Activated B cell treated with CpG ODN at 0.5 μM for 24 hours (primary cell): ENCODE measurements around the gene ACTL6B. TPM values are rescaled to one million over a fixed set of nuclear protein-coding genes. Genes with fewer than 3 reads are reported as not detected.
"Not testable (repeated sequence)": the region's sequence is repeated elsewhere in the genome, so short reads cannot be mapped to it uniquely, and the experiment has no call there.

Experiments used
- ATAC-seq: fragments of 200-7000 bp; cut with Tn5 transposase; one replicate; pipeline ENCODE4 v1.10.0; 2021; ENCODE audit warnings: low read depth, mild to moderate bottlenecking, moderate library complexity
- CTCF ChIA-PET: fragments of 350-600 bp; sonication (Branson Sonifier 250); formaldehyde crosslinking; loops from one replicate; lab custom pipeline; 2021; ENCODE audit warnings: antibody characterized with exemption; lab: Charles Lee
- POLR2A ChIA-PET: fragments of 350-600 bp; sonication (Branson Sonifier 250); formaldehyde crosslinking; loops from one replicate; lab custom pipeline; 2021; ENCODE audit warnings: antibody characterized with exemption; lab: Charles Lee
- DNase-seq: peaks from one replicate; pipeline ENCODE4 v3.0.0; 2022
- H3K27ac Mint-ChIP-seq: one replicate; pipeline ENCODE4 v1.8.0; 2020; ENCODE audit warnings: mixed read lengths
- H3K27me3 Mint-ChIP-seq: one replicate; pipeline ENCODE4 v1.8.0; 2021; ENCODE audit warnings: mixed read lengths
- H3K36me3 Mint-ChIP-seq: one replicate; pipeline ENCODE4 v1.8.0; 2021; ENCODE audit warnings: low read depth, mixed read lengths
- H3K4me1 Mint-ChIP-seq: one replicate; pipeline ENCODE4 v1.8.0; 2021; ENCODE audit warnings: mixed read lengths
- H3K4me3 Mint-ChIP-seq: one replicate; pipeline ENCODE4 v1.8.0; 2020; ENCODE audit warnings: mild to moderate bottlenecking, mixed read lengths
- H3K9me3 Mint-ChIP-seq: one replicate; pipeline ENCODE4 v1.8.0; 2020; ENCODE audit warnings: mixed read lengths
- intact Hi-C: fragments of 100-400 bp; cut with micrococcal nuclease; formaldehyde crosslinking; loops from one replicate; pipeline ENCODE4 v1.15.1; 2024
- total RNA-seq: library from RNA; stranded (reverse); gene quantifications from 2 replicates; pipeline ENCODE4 v1.2.3, GENCODE V29; 2022
- TF ChIP-seq, protein P1 (sequence below): fragments of 200-600 bp; IDR thresholded peaks from one replicate; pipeline ENCODE4 v1.8.0; 2022; ENCODE audit warnings: antibody characterized with exemption, mild to moderate bottlenecking

ACTL6B gene
- total RNA-seq = not detected in 2 replicates

DNA sequence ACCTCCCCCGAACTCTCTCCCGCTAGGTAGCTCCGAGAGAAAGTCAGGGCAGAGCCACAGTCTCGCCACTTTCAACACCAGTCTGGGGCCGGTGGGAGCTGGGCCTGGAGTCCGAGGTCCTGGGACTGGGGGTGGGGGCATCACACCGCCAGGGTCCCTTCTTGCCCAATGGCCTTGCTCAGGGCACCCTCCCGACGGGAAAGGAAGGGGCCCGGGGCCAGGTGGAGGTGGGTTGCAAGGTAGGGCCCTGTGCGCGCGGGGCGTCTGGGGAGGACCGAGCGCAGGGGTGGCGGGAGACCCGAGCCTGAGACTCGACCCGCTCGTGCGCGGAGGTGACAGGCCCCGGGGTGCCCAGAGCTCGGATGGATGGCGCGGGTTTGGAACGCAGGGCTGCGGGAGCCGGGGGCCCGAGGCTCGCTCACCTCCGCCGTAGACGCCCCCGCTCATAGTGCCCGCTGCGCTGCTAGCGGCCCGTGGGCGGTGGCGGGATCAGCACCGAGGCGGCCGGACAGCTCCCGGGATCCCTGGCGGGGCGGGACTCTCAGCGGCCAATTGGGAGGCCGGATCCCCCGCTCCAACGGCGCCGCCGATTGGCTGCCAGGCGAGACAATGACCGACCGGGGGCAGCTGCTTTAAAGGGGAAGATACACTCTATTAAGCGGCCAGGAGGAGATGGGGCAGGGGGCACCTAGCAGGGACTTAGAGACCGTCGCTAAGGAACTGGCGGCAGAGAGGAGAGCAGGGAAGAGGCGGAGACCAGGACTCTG is at the start of gene ACTL6B:
Gene ACTL6B, minus strand, starts transcription at position 541 of the 767 bp plus-strand sequence. Its CDS starts 94 bp downstream, at position 447.
- H3K36me3 Mint-ChIP-seq = no peaks in the 10 kb centered on the region
- ATAC-seq = peak; percentile 42
- CTCF ChIA-PET = no interaction called here

GRCh38 chr7:100705320-100705752 is 49.1 kb upstream of the ACTL6B start:
- TF ChIP-seq, protein P1, sequence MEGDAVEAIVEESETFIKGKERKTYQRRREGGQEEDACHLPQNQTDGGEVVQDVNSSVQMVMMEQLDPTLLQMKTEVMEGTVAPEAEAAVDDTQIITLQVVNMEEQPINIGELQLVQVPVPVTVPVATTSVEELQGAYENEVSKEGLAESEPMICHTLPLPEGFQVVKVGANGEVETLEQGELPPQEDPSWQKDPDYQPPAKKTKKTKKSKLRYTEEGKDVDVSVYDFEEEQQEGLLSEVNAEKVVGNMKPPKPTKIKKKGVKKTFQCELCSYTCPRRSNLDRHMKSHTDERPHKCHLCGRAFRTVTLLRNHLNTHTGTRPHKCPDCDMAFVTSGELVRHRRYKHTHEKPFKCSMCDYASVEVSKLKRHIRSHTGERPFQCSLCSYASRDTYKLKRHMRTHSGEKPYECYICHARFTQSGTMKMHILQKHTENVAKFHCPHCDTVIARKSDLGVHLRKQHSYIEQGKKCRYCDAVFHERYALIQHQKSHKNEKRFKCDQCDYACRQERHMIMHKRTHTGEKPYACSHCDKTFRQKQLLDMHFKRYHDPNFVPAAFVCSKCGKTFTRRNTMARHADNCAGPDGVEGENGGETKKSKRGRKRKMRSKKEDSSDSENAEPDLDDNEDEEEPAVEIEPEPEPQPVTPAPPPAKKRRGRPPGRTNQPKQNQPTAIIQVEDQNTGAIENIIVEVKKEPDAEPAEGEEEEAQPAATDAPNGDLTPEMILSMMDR = peak; percentile 39

More for the DNA sequence above, at the start of gene ACTL6B:
- Mint-ChIP-seq H3K4me1 (no peaks in the 10 kb centered on the region), H3K27me3 (peaks cover 36% of the 10 kb centered on the region), H3K9me3 (no peaks in the 10 kb centered on the region), H3K27ac (no peak within 1 kb of the TSS), H3K4me3 (no peak within 1 kb of the TSS)
- DNase-seq = no peak
- intact Hi-C loops = loop anchor here (1.0 kb wide), 1 partner anchor 49 kb away; no protein-coding TSS in a partner anchor
- POLR2A ChIA-PET = no interaction called here
- TF ChIP-seq, protein P1 = no peak

DNA sequence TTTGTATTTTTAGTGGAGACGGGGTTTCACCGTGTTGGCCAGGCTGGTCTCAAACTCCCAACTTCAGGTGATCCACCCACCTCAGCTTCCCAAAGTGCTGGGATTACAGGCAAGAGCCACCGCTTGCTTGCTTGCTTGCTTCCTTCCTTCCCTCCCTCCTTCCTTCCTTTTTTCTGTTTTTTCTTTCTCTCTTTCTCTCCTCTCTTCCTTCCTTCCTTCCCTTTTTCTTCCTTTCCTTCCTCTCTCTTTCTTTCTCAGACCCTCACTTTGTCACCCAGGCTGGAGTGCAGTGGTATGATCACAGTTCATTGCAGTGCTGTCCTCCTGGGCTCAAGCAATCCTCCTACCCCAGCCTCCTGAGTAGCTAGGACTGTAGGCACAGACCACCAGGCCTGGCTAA is 44.8 kb upstream of the ACTL6B start:
- ATAC-seq, H3K27me3 Mint-ChIP-seq, CTCF ChIA-PET, intact Hi-C loops, H3K36me3 Mint-ChIP-seq, H3K4me3 Mint-ChIP-seq, H3K27ac Mint-ChIP-seq, H3K9me3 Mint-ChIP-seq, H3K4me1 Mint-ChIP-seq, DNase-seq: not testable (repeated sequence)
- POLR2A ChIA-PET = interaction anchor here (0.7 kb wide), 3 partner anchors 59 to 547 kb away, joined by 5 to 13 read pairs (median 10); no protein-coding TSS in a partner anchor

More at GRCh38 chr7:100705320-100705752, 49.1 kb upstream of the ACTL6B start:
- Mint-ChIP-seq H3K27me3 (no peaks in the 10 kb centered on the region), H3K4me3 (peak overlapping the region; percentile 93), H3K36me3 (peaks cover 12% of the 10 kb centered on the region), H3K9me3 (no peaks in the 10 kb centered on the region), H3K4me1 (peaks cover 16% of the 10 kb centered on the region), H3K27ac (peak overlapping the region; percentile 88)
- intact Hi-C loops = loop anchor here (1.0 to 5.0 kb wide), 14 partner anchors 10 to 513 kb away; partner anchors contain the start of genes ACTL6B, GNB2, MEPCE and MOSPD3
- ATAC-seq = peak; percentile 63
- CTCF ChIA-PET = interaction anchor here (0.8 to 4.0 kb wide), 20 partner anchors 12 to 354 kb away, joined by 3 to 79 read pairs (median 6); partner anchors contain the start of genes FBXO24, GIGYF1, LRCH4 and MOSPD3
- POLR2A ChIA-PET = interaction anchor here (0.6 to 2.6 kb wide), 29 partner anchors 10 to 372 kb away, joined by 3 to 61 read pairs (median 5); partner anchors contain the start of genes FBXO24, GIGYF1, GNB2 and LRCH4
- peak; percentile 80 for DNase-seq

DNA sequence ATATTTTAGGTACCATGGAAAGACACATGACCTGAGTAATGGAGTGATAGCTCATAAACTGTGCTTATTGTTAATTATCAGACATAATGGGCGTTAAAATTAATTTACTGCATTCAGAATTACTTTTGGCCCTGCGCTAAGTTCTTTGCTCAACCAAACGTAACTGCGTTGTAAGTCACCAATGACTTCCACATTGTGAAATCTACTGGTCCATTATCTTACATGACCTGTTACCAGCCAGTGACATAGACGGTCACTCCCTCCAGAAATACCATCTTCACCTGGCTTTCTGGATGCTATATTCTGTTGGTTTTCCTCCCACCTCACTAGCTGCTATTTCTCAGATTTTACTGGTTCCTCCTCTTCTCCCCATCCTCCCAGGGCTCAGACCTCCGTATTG is 42.8 kb upstream of the ACTL6B start:
- Mint-ChIP-seq H3K4me3 (no peak overlapping the region), H3K27me3 (no peaks in the 10 kb centered on the region), H3K9me3 (no peaks in the 10 kb centered on the region), H3K27ac (no peak overlapping the region), H3K4me1 (peaks cover 16% of the 10 kb centered on the region), H3K36me3 (no peaks in the 10 kb centered on the region)
- POLR2A ChIA-PET = interaction anchor here (0.6 to 0.7 kb wide), 2 partner anchors 26 to 152 kb away, joined by 3 read pairs; no protein-coding TSS in a partner anchor
- TF ChIP-seq, protein P1 = no peak
- intact Hi-C loops = no loop called here
- DNase-seq (no peak), ATAC-seq (no peak)
- CTCF ChIA-PET = no interaction called here

DNA sequence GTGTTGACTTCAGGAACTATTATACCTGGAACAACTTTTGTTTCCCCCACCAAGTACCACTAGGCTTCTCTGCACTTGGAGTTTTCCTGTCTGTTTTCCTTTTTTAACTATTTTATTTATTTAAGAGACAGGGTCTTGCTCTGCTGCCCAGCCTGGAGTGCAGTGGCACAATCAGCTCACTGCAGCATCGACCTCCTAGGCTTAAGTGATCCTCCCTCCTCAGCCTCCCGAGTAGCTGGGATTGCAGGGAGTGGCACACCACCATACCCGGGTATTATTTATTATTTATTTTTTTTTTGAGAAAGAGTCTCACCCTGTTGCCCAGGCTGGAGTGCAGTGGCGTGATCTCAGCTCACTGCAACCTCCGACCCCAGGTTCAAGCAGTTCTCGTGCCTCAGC is 39.9 kb upstream of the ACTL6B start:
- H3K4me3 Mint-ChIP-seq = peak overlapping the region; percentile 71
- DNase-seq (no peak), ATAC-seq (no peak)
- ChIA-PET CTCF (interaction anchor here (1.0 to 8.3 kb wide), 3 partner anchors 9 to 156 kb away, joined by 3 to 79 read pairs (median 7); partner anchors contain the start of genes POP7 and SLC12A9), POLR2A (interaction anchor here (0.8 to 4.1 kb wide), 6 partner anchors 9 to 267 kb away, joined by 3 to 61 read pairs (median 6); partner anchors contain the start of genes FBXO24, LRCH4, MEPCE and MOSPD3)
- no peak overlapping the region for H3K27ac Mint-ChIP-seq
- peaks cover 36% of the 10 kb centered on the region for H3K4me1 Mint-ChIP-seq
- intact Hi-C loops = no loop called here
- H3K27me3 Mint-ChIP-seq = no peaks in the 10 kb centered on the region
- H3K9me3 Mint-ChIP-seq = no peaks in the 10 kb centered on the region
- H3K36me3 Mint-ChIP-seq = peaks cover 5% of the 10 kb centered on the region
- TF ChIP-seq, protein P1 = no peak
